K562 (cell line): Measurements from ENCODE around the gene CLDN14. TPM values are rescaled to one million over a fixed set of nuclear protein-coding genes. Genes with fewer than 3 reads are reported as not detected.

Experiments used
- E2F8 ChIP-seq: fragments of 450-650 bp; IDR thresholded peaks from 2 replicates; pipeline ENCODE4 v1.7.1; 2018; ENCODE audit warnings: mild to moderate bottlenecking, low read depth; ENCODE audit not compliant: partially characterized antibody
- EWSR1 ChIP-seq: fragments of 450-650 bp; IDR thresholded peaks from 2 replicates; pipeline ENCODE4 v1.6.1; 2018; ENCODE audit warnings: borderline replicate concordance, mild to moderate bottlenecking, low read depth, moderate library complexity; ENCODE audit not compliant: partially characterized antibody
- MED1 ChIP-seq: sonication (generic); formaldehyde crosslinking; IDR thresholded peaks from 2 replicates; pipeline ENCODE4 v1.8.1; 2023; ENCODE audit warnings: missing genetic modification reagents, borderline replicate concordance
- MLLT1 ChIP-seq, 2 experiments: fragments of 450-650 bp; IDR thresholded peaks; 2 replicates each; pipeline ENCODE4 v1.6.1; 2016
- NONO ChIP-seq, 2 experiments: fragments of 200-400 bp in 1 of 2; fragments of 450-650 bp in 1 of 2; formaldehyde crosslinking in 1 of 2; IDR thresholded peaks; 2 replicates each; pipeline ENCODE4 v1.6.1; 2017; ENCODE audit warnings: low read depth in 2 of 2, mild to moderate bottlenecking in 2 of 2, moderate library complexity in 2 of 2, low read length in 1 of 2
- NRF1 ChIP-seq, 2 experiments: fragments of 450-650 bp; IDR thresholded peaks in 1 of 2; conservative IDR thresholded peaks in 1 of 2; 2 replicates each; pipeline ENCODE4 v1.6.1; 2014; ENCODE audit warnings: mild to moderate bottlenecking in 2 of 2
- TBP ChIP-seq: optimal IDR thresholded peaks from 2 replicates; pipeline ENCODE3; 2011; ENCODE audit warnings: low read depth, low read length, improper control_type of control experiment
- TCFL5 ChIP-seq: fragments of 250-450 bp; sonication (Bioruptor Pico); conservative IDR thresholded peaks from 2 replicates; pipeline ENCODE4 v1.6.1; 2021; ENCODE audit warnings: mild to moderate bottlenecking, moderate library complexity, matching md5 sums
- XRCC3 ChIP-seq: fragments of 450-650 bp; IDR thresholded peaks from 2 replicates; pipeline ENCODE4 v1.6.1; 2017; ENCODE audit warnings: mild to moderate bottlenecking, moderate library complexity
- ZBTB26 ChIP-seq: fragments of 450-650 bp; formaldehyde crosslinking; IDR thresholded peaks from 2 replicates; pipeline ENCODE4 v1.4.0; 2022; ENCODE audit warnings: missing genetic modification characterization
- ZBTB9 ChIP-seq: fragments of 450-650 bp; formaldehyde crosslinking; IDR thresholded peaks from 2 replicates; pipeline ENCODE4 v1.4.0; 2020; ENCODE audit warnings: mild to moderate bottlenecking, moderate library complexity
- ZFP36 ChIP-seq: fragments of 150-350 bp; IDR thresholded peaks from 2 replicates; pipeline ENCODE4 v1.6.1; 2018; ENCODE audit warnings: low read length, low read depth; ENCODE audit not compliant: partially characterized antibody
- ZFX ChIP-seq: sonication (generic); formaldehyde crosslinking; IDR thresholded peaks from 2 replicates; pipeline ENCODE4 v1.8.0; 2022; ENCODE audit warnings: mild to moderate bottlenecking, missing genetic modification reagents, moderate library complexity
- ZNF253 ChIP-seq: fragments of 250-450 bp; sonication (Bioruptor Pico); conservative IDR thresholded peaks from 2 replicates; pipeline ENCODE4 v1.6.1; 2021; ENCODE audit warnings: mild to moderate bottlenecking
- ZNF436 ChIP-seq: fragments of 250-450, 450-650 bp; sonication (Bioruptor Pico); formaldehyde crosslinking; IDR thresholded peaks from 2 replicates; pipeline ENCODE4 v1.7.0; 2020; ENCODE audit warnings: mild to moderate bottlenecking
- ZNF76 ChIP-seq: fragments of 250-450 bp; sonication (Bioruptor Pico); IDR thresholded peaks from 2 replicates; pipeline ENCODE4 v1.4.0; 2020; ENCODE audit warnings: mild to moderate bottlenecking, moderate library complexity, borderline replicate concordance
- polyA plus RNA-seq, 8 experiments: library from polyadenylated mRNA; depleted of rRNA in 4 of 8; stranded (reverse) in 5 of 8; unstranded in 3 of 8; fragments of >200 nt; fragmentation: Nextera tagmentation in 2 of 8; fragmentation: Illumina TruSeq in 1 of 8; extraction: Ambion mirVana in 2 of 8; extraction: Trizol in 1 of 8; gene quantifications; 2 replicates each; pipeline versions ENCODE4 v1.2.1 to v1.2.3, GENCODE V29; 2011 to 2014; ENCODE audit warnings: inconsistent platforms in 1 of 8, missing spikeins in 1 of 8
- total RNA-seq, 7 experiments: library from RNA; depleted of rRNA in 6 of 7; stranded (reverse); fragments of >200 nt in 6 of 7; fragmentation: Illumina TruSeq in 2 of 7; extraction: Trizol in 2 of 7; gene quantifications; 2 replicates each; pipeline versions ENCODE4 v1.2.1 to v1.2.3, GENCODE V29; 2011 to 2021; ENCODE audit warnings: low replicate concordance in 1 of 7
- TF ChIP-seq, protein P1 (sequence below), 2 experiments: fragments of 200-800 bp in 1 of 2; sonication (Bioruptor generic) in 1 of 2; sonication (generic) in 1 of 2; formaldehyde crosslinking in 1 of 2; IDR thresholded peaks in 1 of 2; conservative IDR thresholded peaks in 1 of 2; 2 replicates each; pipeline versions ENCODE4 v1.5.0 to v1.6.1; 2016 to 2020; ENCODE audit warnings: missing compliant biosample characterization in 1 of 2, missing genetic modification characterization in 1 of 2, missing genetic modification reagents in 1 of 2

The CLDN14 gene
- total and polyA plus RNA-seq, 9 of the 15 experiments (the other 6 are each of a cell fraction or from before 2014, with no cell fraction given): not detected

GRCh38 chr21:36429947-36430546, 49.9 kb downstream of the CLDN14 start (continued):
- TF ChIP-seq E2F8 (peak; percentile 22), TBP (peak; percentile 98), ZNF76 (CRISPR knock-in tag) (no peak), NONO (IDR thresholded peaks at IDR 0.05; ENCODE audit: low read depth in 2 of 2, low read length in 1 of 2) (peak in 1 of 2 experiments; percentile 94; a peak in 2 of 4 replicates), EWSR1 (no peak), TCFL5 (no peak), MED1 (CRISPR knock-in tag) (no peak), ZFP36 (peak; percentile 93), ZBTB26 (CRISPR knock-in tag) (no peak), XRCC3 (no peak), NRF1 (conservative IDR thresholded peaks at IDR 0.05 in 1 of 2, IDR thresholded peaks at IDR 0.05 in 1 of 2) (peak; percentile 81 to 85), ZFX (CRISPR knock-in tag) (peak; percentile 57), ZNF436 (CRISPR knock-in tag) (no peak), ZBTB9 (CRISPR knock-in tag) (peak; percentile 19; the same call in 1 of the 2 replicates), ZNF253 (CRISPR knock-in tag) (no peak), MLLT1 (IDR thresholded peaks at IDR 0.05) (no peak; a peak in 3 of 4 replicates)
- TF ChIP-seq, protein P1, sequence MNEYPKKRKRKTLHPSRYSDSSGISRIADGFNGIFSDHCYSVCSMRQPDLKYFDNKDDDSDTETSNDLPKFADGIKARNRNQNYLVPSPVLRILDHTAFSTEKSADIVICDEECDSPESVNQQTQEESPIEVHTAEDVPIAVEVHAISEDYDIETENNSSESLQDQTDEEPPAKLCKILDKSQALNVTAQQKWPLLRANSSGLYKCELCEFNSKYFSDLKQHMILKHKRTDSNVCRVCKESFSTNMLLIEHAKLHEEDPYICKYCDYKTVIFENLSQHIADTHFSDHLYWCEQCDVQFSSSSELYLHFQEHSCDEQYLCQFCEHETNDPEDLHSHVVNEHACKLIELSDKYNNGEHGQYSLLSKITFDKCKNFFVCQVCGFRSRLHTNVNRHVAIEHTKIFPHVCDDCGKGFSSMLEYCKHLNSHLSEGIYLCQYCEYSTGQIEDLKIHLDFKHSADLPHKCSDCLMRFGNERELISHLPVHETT (CRISPR knock-in tag; conservative IDR thresholded peaks at IDR 0.05 in 1 of 2, IDR thresholded peaks at IDR 0.05 in 1 of 2): peak in 1 of 2 experiments; percentile 88; a peak in 2 of 4 replicates
